ENCODE results near the gene PIK3CB. TPM values are rescaled to one million over a fixed set of nuclear protein-coding genes. Genes with fewer than 3 reads are reported as not detected.

The PIK3CB gene
- 10 to 100 TPM; 17.4 to 20.5 TPM for total RNA-seq

DNA sequence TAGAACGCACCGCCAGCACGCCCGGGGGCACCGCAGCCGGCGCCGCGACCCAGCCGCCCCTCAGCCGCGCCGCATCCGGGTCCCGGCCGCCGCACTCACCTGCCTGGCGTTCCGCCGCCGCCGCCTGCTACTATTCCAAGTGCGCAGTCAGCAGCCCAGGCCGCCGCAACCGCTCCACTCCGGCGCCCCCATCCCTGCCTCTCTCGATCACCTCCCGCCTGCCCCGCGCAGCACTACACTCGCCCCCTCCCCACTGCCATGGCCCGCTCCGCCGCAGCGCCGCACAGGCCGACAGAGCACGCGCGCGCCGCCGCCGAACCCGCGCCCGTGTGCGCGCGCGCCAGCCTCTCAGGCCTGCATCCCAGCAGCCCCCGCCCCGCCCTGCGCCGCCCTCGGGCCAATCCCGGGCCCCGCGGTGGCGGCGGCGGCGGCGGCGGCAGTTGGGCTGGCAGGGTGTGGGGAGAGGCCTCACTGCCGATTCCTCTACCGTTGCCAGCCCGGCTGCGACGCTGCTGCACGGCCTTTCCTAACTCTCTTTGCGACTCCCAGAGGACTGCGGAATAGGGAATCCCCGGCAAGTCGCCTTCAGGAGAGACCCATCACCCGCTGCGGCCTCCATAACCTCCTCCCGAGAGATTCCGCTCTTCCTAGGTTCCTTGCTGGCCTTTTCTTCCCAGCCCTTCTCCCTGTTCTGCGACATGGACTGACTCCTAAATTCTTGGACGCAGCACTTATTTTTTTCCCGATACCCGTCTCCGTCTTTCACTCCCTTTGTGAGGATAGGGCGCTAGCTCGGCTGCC is at the start of gene PIK3CB:
Gene PIK3CB (minus strand): TSS at position 333 of the 801 bp plus-strand sequence. CDS start 75,585 bp downstream, outside the sequence.
- peak within 1 kb of the TSS; percentile 89 for H3K27ac Mint-ChIP-seq
- H3K4me3 Mint-ChIP-seq, result peak within 1 kb of the TSS; percentile 90
- no peaks in the 10 kb centered on the region for H3K27me3 Mint-ChIP-seq
- peak; percentile 93 for DNase-seq
- peaks cover 12% of the 10 kb centered on the region for H3K4me1 Mint-ChIP-seq
- H3K9me3 Mint-ChIP-seq, result peaks cover 3% of the 10 kb centered on the region
- H3K36me3 Mint-ChIP-seq, result peaks cover 15% of the 10 kb centered on the region

DNA sequence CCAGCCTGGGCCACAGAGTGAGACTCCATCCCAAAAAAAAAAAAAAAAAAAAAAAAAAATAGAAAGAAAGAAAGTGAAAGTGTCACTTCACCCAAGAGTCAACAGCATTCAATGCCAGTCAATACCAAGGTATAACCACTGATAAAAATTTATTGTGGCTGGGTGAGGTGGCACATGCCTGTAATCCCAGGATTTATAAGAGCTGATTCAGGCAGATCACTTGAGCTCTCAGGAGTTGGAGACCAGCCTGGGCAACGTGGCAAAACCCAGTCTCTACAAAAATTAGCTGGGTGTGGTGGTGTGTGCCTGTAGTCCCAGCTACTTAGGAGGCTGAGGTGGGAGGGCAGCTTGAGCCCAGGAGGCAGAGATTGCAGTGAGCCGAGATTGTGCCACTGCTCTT is 46.5 kb upstream of the PIK3CB start:
- Mint-ChIP-seq H3K4me3 (no peak overlapping the region), H3K9me3 (no peaks in the 10 kb centered on the region), H3K4me1 (no peaks in the 10 kb centered on the region), H3K27me3 (no peaks in the 10 kb centered on the region), H3K36me3 (no peaks in the 10 kb centered on the region), H3K27ac (no peak overlapping the region)
- no peak for DNase-seq

DNA sequence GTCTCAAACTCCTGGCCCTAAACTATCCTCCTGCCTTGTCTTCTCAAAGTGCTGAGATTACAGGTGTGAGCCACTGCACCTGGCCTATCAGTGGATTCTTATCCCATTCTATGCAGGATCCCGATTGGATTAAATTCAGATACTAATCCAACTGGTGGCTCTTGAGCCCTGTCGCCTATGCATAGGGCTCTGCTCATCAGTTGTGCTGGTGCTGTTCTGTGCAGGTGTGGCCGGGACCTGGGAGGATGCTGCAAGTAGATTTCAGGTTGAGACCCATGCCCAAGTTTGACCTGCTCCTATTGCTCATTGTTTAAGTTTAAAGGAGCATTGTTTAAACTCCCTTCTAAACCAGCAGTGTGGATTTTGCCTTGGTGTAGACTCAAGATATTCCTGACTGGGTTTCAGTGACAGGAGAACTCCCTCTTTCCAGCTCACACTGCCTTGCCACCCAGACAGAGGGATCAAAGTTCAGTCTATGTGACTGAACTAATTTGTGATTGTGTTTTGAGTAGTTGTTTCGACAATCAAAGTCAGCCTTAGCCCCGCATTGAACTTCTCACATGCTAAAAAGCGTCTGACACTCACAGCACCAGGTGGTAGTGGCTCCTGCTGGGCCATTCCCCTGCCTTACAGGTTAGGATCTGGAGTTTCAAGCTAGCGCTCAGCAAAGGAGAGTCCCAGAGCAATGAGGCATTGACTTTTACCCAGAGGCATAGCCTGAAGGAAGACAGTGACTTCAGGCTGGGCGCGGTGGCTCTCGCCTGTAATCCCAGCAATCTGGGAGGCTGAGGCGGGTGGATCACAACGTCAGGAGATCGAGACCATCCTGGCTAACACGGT is 45.0 kb upstream of the PIK3CB start:
- Mint-ChIP-seq H3K4me1 (peaks cover 4% of the 10 kb centered on the region), H3K36me3 (peaks cover 7% of the 10 kb centered on the region), H3K27ac (no peak overlapping the region), H3K9me3 (peaks cover 8% of the 10 kb centered on the region), H3K4me3 (no peak overlapping the region), H3K27me3 (no peaks in the 10 kb centered on the region)
- DNase-seq, result no peak

DNA sequence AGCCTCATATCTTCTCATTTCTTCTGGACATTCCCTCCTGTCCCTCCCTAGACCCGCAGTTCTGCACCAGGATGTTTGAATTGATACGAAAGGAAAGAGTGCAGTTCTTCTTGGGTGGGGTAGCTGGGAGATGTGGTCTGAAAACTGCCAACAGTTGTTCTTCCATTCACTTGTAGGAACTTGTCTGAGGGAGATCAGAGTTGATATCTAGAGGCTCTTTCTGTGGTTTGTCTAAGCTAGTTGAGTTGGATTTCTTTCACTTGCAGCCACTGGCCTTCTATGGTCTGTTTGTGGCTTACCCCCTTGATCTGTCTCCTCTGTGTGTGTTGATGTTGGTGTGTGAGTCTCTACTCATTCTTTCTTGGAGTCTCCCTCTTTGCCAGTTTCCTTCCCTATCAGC is 42.5 kb upstream of the PIK3CB start:
- no peaks in the 10 kb centered on the region for H3K27me3 Mint-ChIP-seq
- H3K4me3 Mint-ChIP-seq, result no peak overlapping the region
- H3K36me3 Mint-ChIP-seq, result peaks cover 7% of the 10 kb centered on the region
- H3K4me1 Mint-ChIP-seq, result peaks cover 4% of the 10 kb centered on the region
- no peak overlapping the region for H3K27ac Mint-ChIP-seq
- H3K9me3 Mint-ChIP-seq, result peaks cover 8% of the 10 kb centered on the region
- DNase-seq, result no peak

DNA sequence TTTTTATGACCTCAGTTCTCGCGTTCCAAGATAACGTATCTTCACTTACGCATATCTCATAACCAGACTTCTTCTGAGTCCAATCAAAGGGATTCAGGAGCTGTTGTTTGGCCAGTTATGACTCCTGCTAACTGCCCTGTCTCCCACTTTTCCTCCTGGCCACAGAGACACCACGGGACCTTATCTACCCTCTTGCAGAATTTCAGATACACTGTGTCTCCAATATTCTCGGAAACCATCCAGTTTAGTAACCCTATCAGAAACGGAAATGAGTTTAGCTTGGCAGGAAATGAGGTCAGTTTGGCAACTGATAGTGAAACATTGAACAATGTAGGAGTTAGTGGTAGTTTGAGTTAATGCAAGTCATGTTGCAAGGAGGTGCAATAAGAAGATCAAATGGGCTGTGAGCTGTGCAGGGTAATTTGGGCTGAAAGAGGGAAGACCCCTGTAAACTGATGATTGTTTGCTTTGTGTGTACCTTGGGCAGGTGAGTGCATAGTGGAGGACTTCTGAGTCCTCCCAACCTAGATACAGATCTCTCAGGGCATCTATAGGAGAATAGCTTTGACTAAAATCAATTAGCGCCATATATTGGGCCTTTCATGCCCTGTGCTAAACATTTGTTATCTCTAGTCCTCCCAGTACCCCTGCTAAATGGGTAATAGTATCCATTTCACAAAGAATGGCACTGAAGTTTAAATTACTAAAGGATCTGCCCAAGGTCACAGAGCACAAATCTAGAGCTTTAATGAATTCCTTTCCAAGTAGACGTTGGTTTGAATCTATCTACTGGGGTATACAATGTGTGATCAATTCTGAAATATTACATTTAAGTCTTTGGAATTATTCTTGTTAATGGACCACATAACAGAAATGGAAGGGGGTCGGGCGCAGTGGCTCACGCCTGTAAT is 41.3 kb upstream of the PIK3CB start:
- Mint-ChIP-seq H3K27ac (peak overlapping the region; percentile 38), H3K36me3 (peaks cover 7% of the 10 kb centered on the region), H3K9me3 (peaks cover 8% of the 10 kb centered on the region), H3K4me3 (no peak overlapping the region), H3K27me3 (no peaks in the 10 kb centered on the region), H3K4me1 (peaks cover 4% of the 10 kb centered on the region)
- no peak for DNase-seq

DNA sequence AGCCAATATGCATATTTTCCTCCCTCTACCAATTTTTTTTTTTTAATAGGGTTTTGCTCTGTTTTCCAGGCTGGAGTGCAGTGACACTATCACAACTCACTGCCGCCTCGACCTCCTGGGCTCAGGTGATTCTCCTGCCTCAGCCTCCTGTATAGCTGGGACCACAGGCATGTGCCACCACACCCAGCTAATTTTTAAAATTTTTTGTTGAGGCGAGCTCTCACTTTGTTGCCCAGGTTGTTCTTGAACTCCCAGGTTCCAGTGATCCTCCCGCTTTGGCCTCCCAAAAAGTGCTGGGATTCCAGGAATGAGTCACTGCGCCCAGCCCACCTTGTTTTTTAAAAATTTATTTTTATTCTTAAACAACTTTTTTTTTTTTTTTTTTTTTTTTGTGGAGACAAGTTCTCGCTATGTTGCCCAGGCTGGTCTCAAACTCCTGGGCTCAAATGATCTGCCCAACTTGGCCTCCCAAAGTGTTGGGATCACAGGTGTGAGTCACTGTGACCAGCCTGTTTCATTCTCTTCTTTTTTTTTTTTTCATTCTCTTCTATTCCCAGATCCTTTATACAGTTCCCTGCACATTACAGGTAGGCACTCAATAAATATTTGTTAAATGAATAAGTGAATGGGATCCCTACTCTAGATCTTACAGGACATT is 40.5 kb upstream of the PIK3CB start:
- Mint-ChIP-seq H3K27ac (no peak overlapping the region), H3K4me1 (peaks cover 4% of the 10 kb centered on the region), H3K4me3 (no peak overlapping the region), H3K36me3 (peaks cover 7% of the 10 kb centered on the region), H3K27me3 (no peaks in the 10 kb centered on the region), H3K9me3 (peaks cover 8% of the 10 kb centered on the region)
- no peak for DNase-seq

DNA sequence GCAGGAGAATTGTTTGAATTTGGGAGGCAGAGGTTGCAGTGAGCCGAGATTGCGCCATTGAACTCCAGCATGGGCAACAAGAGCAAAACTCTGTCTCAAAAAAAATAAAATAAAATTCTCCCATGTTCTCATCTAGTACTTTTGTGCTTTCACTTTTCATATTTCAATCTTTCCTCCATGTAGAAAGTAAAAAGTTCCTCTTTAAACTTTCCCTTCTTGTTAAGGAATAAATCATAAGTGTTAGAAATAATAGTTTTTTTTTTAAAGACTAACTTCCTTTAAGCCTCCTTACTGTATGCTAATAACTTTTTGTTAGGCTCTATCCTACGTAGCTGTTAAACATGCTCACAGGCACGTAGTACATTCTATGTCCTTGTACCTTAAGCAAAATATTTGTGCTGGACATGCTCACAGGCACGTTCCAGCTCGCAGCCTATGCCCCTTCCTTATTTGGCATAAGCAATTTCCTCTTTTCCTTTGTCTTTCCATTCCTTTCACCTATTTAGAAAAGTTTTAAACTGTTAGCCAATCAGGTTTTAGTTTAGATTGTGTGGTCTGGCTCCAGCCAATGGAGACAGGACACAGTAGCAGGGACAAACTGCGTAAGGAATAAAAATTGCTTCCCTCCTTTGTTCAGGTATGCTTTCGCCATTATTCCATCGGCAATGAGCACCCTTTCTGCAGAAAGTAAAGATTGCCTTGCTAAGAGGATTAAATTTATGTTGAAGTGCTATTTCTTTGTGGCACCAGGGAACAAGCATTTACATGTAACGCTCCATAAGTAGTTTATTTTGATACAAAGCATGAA is 38.9 kb upstream of the PIK3CB start:
- Mint-ChIP-seq H3K9me3 (peaks cover 8% of the 10 kb centered on the region), H3K27me3 (no peaks in the 10 kb centered on the region), H3K27ac (no peak overlapping the region), H3K4me1 (peaks cover 4% of the 10 kb centered on the region), H3K36me3 (peaks cover 7% of the 10 kb centered on the region), H3K4me3 (no peak overlapping the region)
- DNase-seq, result no peak

DNA sequence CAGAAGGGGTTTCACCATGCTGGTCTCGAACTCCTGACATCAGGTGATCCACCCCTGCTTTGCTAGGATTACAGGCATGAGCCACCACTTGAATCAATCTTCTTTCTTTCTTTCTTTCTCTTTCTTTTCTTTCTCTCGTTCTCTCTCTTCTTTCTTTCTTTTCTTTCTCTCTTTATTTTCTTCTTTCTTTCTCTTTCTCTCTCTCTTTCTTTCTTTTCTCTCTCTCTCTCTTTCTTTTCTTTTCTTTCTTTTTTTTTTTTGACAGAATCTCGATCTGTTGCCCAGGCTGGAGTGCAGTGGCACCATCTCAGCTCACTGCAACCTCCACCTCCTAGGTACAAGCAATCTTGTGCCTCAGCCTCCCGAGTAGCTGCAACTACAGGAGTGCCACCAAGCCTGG is 37.9 kb upstream of the PIK3CB start:
- H3K4me3 Mint-ChIP-seq, result no peak overlapping the region
- no peak for DNase-seq
- no peak overlapping the region for H3K27ac Mint-ChIP-seq
- H3K27me3 Mint-ChIP-seq, result no peaks in the 10 kb centered on the region
- peaks cover 8% of the 10 kb centered on the region for H3K9me3 Mint-ChIP-seq
- peaks cover 7% of the 10 kb centered on the region for H3K36me3 Mint-ChIP-seq
- H3K4me1 Mint-ChIP-seq, result peaks cover 4% of the 10 kb centered on the region

DNA sequence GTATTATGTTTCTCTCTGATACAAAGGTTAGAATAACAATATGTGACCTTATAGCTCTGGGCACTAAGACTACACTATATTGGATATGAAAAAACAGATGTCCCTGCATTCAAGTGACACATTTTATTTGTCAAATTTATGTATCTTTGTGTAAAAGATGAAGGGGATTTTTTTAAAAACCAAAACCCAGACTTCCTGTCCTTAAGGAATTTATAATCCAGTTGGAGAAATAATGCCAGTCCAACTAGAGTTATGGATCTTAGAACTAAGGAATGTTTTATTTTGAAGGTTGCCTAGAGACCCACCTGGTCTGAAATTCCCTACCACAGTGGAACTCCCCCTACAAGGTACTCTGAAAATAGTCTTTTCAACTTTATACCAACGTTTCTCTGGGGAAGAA is 33.3 kb upstream of the PIK3CB start:
- Mint-ChIP-seq H3K36me3 (no peaks in the 10 kb centered on the region), H3K27ac (no peak overlapping the region), H3K27me3 (no peaks in the 10 kb centered on the region), H3K4me3 (no peak overlapping the region), H3K4me1 (no peaks in the 10 kb centered on the region), H3K9me3 (no peaks in the 10 kb centered on the region)
- no peak for DNase-seq

DNA sequence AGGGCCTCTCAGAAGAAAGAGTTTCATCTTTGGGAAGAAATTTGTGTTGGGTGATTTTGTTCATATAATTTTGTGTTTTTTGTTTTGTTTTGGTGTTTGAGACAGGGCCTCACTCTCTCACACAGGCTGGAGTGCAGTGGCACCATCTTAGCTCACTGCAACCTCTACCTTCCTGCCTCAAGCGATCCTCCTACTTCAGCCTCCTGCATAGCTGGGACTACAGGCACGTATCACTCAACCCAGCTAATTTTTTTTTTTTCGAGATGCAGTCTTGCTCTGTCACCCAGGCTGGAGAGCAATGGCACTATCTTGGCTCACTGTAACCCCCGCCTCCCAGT is 29.0 kb upstream of the PIK3CB start:
- DNase-seq, result no peak
- Mint-ChIP-seq H3K4me3 (no peak overlapping the region), H3K27me3 (no peaks in the 10 kb centered on the region), H3K36me3 (no peaks in the 10 kb centered on the region), H3K27ac (no peak overlapping the region), H3K4me1 (no peaks in the 10 kb centered on the region), H3K9me3 (no peaks in the 10 kb centered on the region)

DNA sequence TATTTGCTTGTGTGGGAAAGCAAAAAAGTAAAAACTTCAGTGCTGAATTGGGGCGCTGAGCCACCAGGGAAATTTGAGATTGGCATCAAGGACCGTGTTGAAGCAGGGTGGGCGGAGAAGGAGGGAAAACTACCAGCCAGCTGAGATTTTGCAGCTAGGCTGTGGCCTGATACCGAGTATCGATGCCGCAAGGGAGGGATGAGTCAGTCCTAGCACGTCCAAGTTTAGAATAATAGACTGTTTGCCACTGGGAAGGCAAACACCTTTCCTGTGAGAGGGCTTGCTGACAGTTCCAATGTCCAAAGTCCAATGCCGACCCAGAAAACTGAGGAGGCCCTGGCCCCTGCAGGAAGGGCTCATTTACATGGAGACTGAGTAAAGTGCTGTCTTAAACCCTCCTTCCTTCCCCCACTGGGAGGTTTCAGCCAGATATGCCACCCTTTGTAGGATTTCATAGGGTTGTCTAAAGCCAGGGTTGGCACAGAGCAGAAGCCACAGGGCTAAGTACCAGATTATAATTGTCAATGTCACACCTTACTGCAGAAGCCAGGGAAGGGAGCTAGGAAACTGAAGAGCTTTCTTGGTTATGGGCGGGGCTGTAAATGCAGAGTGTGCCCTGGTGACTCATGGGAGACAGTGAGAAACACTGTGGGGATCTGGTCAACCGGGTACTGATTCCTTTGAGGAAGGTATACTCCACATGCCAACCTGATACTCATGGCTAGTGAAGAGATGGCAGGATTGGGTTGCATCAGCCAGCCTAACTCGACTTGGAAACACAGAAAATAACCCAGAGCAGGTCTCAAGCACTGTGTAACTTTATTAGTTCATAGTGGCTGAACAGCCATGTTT is 28.4 kb upstream of the PIK3CB start:
- H3K4me1 Mint-ChIP-seq, result no peaks in the 10 kb centered on the region
- no peak for DNase-seq
- no peaks in the 10 kb centered on the region for H3K27me3 Mint-ChIP-seq
- no peak overlapping the region for H3K27ac Mint-ChIP-seq
- no peaks in the 10 kb centered on the region for H3K9me3 Mint-ChIP-seq
- H3K4me3 Mint-ChIP-seq, result no peak overlapping the region
- no peaks in the 10 kb centered on the region for H3K36me3 Mint-ChIP-seq

DNA sequence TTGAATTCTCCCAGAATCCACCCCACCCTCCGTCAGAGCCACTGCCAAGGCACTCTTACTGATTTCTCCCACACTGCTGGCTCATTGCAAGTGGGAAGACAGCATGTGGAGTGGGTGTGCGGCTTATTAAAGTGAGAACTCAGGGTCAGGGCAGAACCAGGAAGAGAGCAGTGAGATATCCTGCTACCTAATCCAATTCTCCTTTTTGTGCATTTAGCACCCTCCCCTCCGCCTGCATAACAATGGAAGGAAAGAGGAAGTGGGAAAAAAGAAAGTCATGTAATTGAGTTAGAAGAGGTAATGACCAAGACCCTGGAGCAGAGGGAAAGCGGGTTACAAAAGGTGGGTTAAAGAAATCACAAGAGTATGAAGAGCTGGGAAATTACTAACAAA is 27.8 kb upstream of the PIK3CB start:
- Mint-ChIP-seq H3K36me3 (no peaks in the 10 kb centered on the region), H3K27ac (no peak overlapping the region), H3K27me3 (no peaks in the 10 kb centered on the region), H3K9me3 (no peaks in the 10 kb centered on the region), H3K4me3 (no peak overlapping the region), H3K4me1 (no peaks in the 10 kb centered on the region)
- no peak for DNase-seq

DNA sequence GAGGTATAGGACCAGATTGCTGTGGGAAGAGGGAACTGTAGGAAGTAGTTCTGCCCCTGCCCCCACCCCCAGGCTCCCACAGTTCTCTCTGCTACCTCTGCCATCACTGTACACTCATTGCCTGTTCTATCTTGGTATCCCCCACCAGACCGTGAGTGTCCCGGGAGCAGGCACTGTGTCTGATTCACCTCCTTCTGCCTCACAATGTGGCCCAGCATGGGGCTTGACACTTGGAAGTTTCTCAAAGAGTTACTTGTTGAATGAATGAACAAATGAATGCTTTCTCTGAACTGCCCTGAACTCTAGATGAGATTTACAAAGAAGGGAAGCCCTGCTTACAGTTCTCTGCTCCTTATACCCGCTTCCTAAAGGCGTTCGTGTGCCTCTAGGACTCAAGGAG is 27.1 kb upstream of the PIK3CB start:
- H3K27ac Mint-ChIP-seq, result no peak overlapping the region
- no peaks in the 10 kb centered on the region for H3K27me3 Mint-ChIP-seq
- H3K36me3 Mint-ChIP-seq, result no peaks in the 10 kb centered on the region
- H3K4me3 Mint-ChIP-seq, result no peak overlapping the region
- no peaks in the 10 kb centered on the region for H3K9me3 Mint-ChIP-seq
- no peaks in the 10 kb centered on the region for H3K4me1 Mint-ChIP-seq
- no peak for DNase-seq

Measured in activated naive CD8-positive, alpha-beta T cell treated with anti-CD3 and anti-CD28 coated beads for 36 hours (primary cell).